Panc1 (cell line): ENCODE results near the gene EVA1C.

Source experiments
- CTCF ChIP-seq: fragments of 450-650 bp; IDR thresholded peaks from 2 replicates; pipeline ENCODE4 v1.5.1; 2017; ENCODE audit warnings: mild to moderate bottlenecking
- POLR2AphosphoS5 ChIP-seq: IDR thresholded peaks from 2 replicates; pipeline ENCODE4 v1.6.1; 2012; ENCODE audit warnings: mild to moderate bottlenecking, low read depth, low read length, moderate library complexity
- REST ChIP-seq, 2 experiments: IDR thresholded peaks; 2 replicates each; pipeline ENCODE4 v1.6.1; 2011 to 2012; ENCODE audit warnings: low read depth in 2 of 2, control low read depth in 1 of 2, low read length in 1 of 2, mild to moderate bottlenecking in 1 of 2, moderate library complexity in 1 of 2; ENCODE audit not compliant: insufficient read depth in 1 of 2
- TCF7L2 ChIP-seq: IDR thresholded peaks from 2 replicates; pipeline ENCODE4 v1.6.1; 2011; ENCODE audit warnings: mild to moderate bottlenecking, low read depth, low read length, inconsistent platforms

GRCh38 chr21:32422064-32422463 lies 9.6 kb downstream of the EVA1C start:
- TF ChIP-seq CTCF (no peak), POLR2AphosphoS5 (no peak), TCF7L2 (no peak), REST (IDR thresholded peaks at IDR 0.05; ENCODE audit: insufficient read depth in 1 of 2, low read depth in 2 of 2, low read length in 1 of 2) (no peak)
